ENCODE results near the gene TRPV5. TPM values are rescaled to one million over a fixed set of nuclear protein-coding genes. Genes with fewer than 3 reads are reported as not detected.
A peak's percentile ranks its signal among the peaks of the same experiment; 100 is the strongest.

Gene TRPV5
- total RNA-seq, 6 experiments from 2014 or later = not detected

DNA sequence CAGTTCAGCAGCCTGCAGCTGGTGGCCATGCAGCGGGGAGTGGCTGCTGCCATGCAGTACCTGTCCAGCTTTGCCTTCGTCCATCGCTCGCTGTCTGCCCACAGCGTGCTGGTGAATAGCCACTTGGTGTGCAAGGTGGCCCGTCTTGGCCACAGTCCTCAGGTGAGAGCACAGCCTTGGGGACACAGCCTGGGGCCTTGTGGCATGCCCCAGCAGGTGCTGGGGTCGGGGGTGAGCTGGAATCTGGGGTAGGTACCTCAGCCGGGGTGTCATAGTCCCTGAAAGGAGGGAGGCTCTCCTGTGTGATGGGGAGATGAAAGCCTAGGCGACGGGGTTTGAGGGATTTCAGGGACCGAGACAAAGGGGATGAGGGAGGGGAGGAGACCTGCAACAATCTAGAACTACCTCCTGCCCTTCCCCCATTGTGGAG, 64.5 kb downstream of the TRPV5 start:
- intact Hi-C loops (cut with DNase I) = no loop called here

GRCh38 chr7:142868188-142868985, 65.2 kb downstream of the TRPV5 start:
- no peaks in the 10 kb centered on the region for H3K9me3 ChIP-seq
- TF ChIP-seq, protein P1, sequence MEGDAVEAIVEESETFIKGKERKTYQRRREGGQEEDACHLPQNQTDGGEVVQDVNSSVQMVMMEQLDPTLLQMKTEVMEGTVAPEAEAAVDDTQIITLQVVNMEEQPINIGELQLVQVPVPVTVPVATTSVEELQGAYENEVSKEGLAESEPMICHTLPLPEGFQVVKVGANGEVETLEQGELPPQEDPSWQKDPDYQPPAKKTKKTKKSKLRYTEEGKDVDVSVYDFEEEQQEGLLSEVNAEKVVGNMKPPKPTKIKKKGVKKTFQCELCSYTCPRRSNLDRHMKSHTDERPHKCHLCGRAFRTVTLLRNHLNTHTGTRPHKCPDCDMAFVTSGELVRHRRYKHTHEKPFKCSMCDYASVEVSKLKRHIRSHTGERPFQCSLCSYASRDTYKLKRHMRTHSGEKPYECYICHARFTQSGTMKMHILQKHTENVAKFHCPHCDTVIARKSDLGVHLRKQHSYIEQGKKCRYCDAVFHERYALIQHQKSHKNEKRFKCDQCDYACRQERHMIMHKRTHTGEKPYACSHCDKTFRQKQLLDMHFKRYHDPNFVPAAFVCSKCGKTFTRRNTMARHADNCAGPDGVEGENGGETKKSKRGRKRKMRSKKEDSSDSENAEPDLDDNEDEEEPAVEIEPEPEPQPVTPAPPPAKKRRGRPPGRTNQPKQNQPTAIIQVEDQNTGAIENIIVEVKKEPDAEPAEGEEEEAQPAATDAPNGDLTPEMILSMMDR (IDR thresholded peaks at IDR 0.05) = no peak
- no peak for TF ChIP-seq POLR2A (IDR thresholded peaks at IDR 0.05)
- H3K4me1 ChIP-seq = no peaks in the 10 kb centered on the region
- intact Hi-C loops (cut with DNase I) = no loop called here
- no peak overlapping the region for H3K4me3 ChIP-seq
- no peak overlapping the region for H3K27ac ChIP-seq
- no peak for ATAC-seq
- H3K27me3 ChIP-seq = no peaks in the 10 kb centered on the region
- H3K36me3 ChIP-seq = no peaks in the 10 kb centered on the region
- WGBS (ENCODE audit: insufficient coverage, low coverage, low lambda C conversion rate, missing lambda C conversion rate) = 68% methylated on average over 8 of the region's 31 CpGs
- peak in 1 of 3 donors; percentile 42 for DNase-seq

More for the DNA sequence above, 64.5 kb downstream of the TRPV5 start:
- no peak overlapping the region for H3K27ac ChIP-seq
- H3K4me3 ChIP-seq = no peak overlapping the region
- WGBS (ENCODE audit: insufficient coverage, low coverage, low lambda C conversion rate, missing lambda C conversion rate) = 88% methylated on average over 5 of the region's 11 CpGs
- ATAC-seq (no peak), DNase-seq (peak in 1 of 3 donors; percentile 35)
- H3K27me3 ChIP-seq = no peaks in the 10 kb centered on the region
- TF ChIP-seq, protein P1 (IDR thresholded peaks at IDR 0.05) = no peak
- no peak for TF ChIP-seq POLR2A (IDR thresholded peaks at IDR 0.05)
- no peaks in the 10 kb centered on the region for H3K9me3 ChIP-seq
- no peaks in the 10 kb centered on the region for H3K36me3 ChIP-seq
- no peaks in the 10 kb centered on the region for H3K4me1 ChIP-seq

DNA sequence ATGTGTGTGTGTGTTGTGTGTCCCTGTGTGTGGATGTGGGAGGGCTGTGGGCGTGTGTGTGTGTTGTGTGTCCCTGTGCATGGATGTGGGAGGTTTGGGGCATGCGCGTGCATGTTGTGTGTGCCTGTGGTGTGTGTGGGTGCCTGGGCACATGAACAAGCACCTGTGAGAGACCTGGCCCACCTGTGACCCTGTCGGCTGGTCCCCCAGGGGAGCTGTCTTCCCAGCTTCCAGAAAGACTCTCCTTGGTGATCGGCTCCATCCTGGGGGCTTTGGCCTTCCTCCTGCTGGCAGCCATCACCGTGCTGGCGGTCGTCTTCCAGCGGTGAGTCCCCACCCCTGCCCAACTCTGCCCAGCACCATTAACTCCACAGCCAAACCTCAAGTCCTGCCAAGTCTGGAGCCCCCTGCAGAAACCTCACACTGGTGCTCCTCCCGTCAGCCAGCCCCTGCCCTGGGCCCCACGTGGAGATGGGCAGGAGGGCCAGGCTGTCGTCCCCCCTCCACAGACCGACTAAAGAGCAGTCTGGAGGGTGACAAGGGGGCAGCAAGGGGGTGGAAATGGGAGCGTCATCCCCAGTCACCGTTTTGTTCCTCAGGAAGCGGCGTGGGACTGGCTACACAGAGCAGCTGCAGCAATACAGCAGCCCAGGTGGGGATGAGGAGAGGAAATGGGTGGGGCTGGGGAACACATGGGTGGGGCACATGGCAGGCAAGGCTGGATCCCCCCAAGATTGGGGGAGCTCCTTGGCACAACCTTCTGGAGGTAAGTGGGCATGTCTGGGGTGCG, 66.0 kb downstream of the TRPV5 start:
- no peaks in the 10 kb centered on the region for H3K9me3 ChIP-seq
- H3K27ac ChIP-seq = no peak overlapping the region
- TF ChIP-seq, protein P1 (IDR thresholded peaks at IDR 0.05) = no peak
- no peak for TF ChIP-seq POLR2A (IDR thresholded peaks at IDR 0.05)
- intact Hi-C loops (cut with DNase I) = no loop called here
- no peaks in the 10 kb centered on the region for H3K27me3 ChIP-seq
- no peaks in the 10 kb centered on the region for H3K36me3 ChIP-seq
- 27% methylated on average over 4 of the region's 18 CpGs for WGBS (ENCODE audit: insufficient coverage, low coverage, low lambda C conversion rate, missing lambda C conversion rate)
- no peak overlapping the region for H3K4me3 ChIP-seq
- no peaks in the 10 kb centered on the region for H3K4me1 ChIP-seq
- peak in 1 of 3 donors; percentile 29 for DNase-seq
- no peak for ATAC-seq

- 35% methylated on average over 4 of the region's 4 CpGs for WGBS (ENCODE audit: insufficient coverage, low coverage, low lambda C conversion rate, missing lambda C conversion rate)
- Histone ChIP-seq H3K27ac (no peak overlapping the region), H3K9me3 (no peaks in the 10 kb centered on the region), H3K36me3 (no peaks in the 10 kb centered on the region), H3K4me3 (no peak overlapping the region), H3K27me3 (no peaks in the 10 kb centered on the region), H3K4me1 (no peaks in the 10 kb centered on the region)
- intact Hi-C loops (cut with DNase I) = no loop called here
- TF ChIP-seq, protein P1 (IDR thresholded peaks at IDR 0.05) = no peak
- no peak for TF ChIP-seq POLR2A (IDR thresholded peaks at IDR 0.05)
- ATAC-seq = no peak
- DNase-seq = no peak
Observed at GRCh38 chr7:142867097-142867378, 66.5 kb downstream of the TRPV5 start.
